ENCODE data around the gene SH3GLB2.
A peak's percentile ranks its signal among the peaks of the same experiment; 100 is the strongest.
"Not testable (repeated sequence)": the region's sequence is repeated elsewhere in the genome, so short reads cannot be mapped to it uniquely, and the experiment has no call there.

SH3GLB2 gene

GRCh38 chr9:129014124-129014523 lies 14.0 kb downstream of the SH3GLB2 start:
- DNase-seq: no peak

GRCh38 chr9:129013674-129014073 lies 14.5 kb downstream of the SH3GLB2 start:
- DNase-seq: no peak

GRCh38 chr9:129012893-129013448 lies 15.2 kb downstream of the SH3GLB2 start:
- DNase-seq: no peak

GRCh38 chr9:129012343-129012742 lies 15.8 kb downstream of the SH3GLB2 start:
- no peak for DNase-seq

- no peak for DNase-seq
Observed at GRCh38 chr9:129011761-129012181, 16.4 kb downstream of the SH3GLB2 start.

GRCh38 chr9:129011170-129011569 lies 17.0 kb downstream of the SH3GLB2 start:
- no peak for DNase-seq

GRCh38 chr9:129010267-129010975 lies 17.7 kb downstream of the SH3GLB2 start:
- DNase-seq: no peak

- DNase-seq: no peak
Observed at GRCh38 chr9:129009584-129010141, 18.5 kb downstream of the SH3GLB2 start.

GRCh38 chr9:129008986-129009583 lies 19.0 kb downstream of the SH3GLB2 start:
- DNase-seq: no peak

- no peak for DNase-seq
Observed at GRCh38 chr9:129008469-129008965, 19.6 kb downstream of the SH3GLB2 start.

- DNase-seq: no peak
Observed at GRCh38 chr9:129007766-129008468, 20.2 kb downstream of the SH3GLB2 start.

- DNase-seq: no peak
Observed at GRCh38 chr9:129007035-129007765, 20.9 kb downstream of the SH3GLB2 start.

GRCh38 chr9:129006328-129007034 lies 21.6 kb downstream of the SH3GLB2 start:
- DNase-seq: peak; percentile 44

- DNase-seq: no peak
Observed at GRCh38 chr9:129005336-129005997, 22.7 kb downstream of the SH3GLB2 start.

- DNase-seq: not testable (repeated sequence)
Observed at GRCh38 chr9:129004173-129004572, 24.0 kb downstream of the SH3GLB2 start.

GRCh38 chr9:129002992-129003391 lies 25.1 kb downstream of the SH3GLB2 start:
- no peak for DNase-seq

- DNase-seq: no peak
Observed at GRCh38 chr9:129001504-129002325, 26.4 kb downstream of the SH3GLB2 start.

- DNase-seq: no peak
Observed at GRCh38 chr9:128999581-129000206, 28.4 kb downstream of the SH3GLB2 start.

GRCh38 chr9:128998462-128998861 lies 29.7 kb downstream of the SH3GLB2 start:
- DNase-seq: no peak

- DNase-seq: no peak
Observed at GRCh38 chr9:128995791-128996190, 32.3 kb downstream of the SH3GLB2 start.

Measured in NCI-H226 (cell line).